Neural cell (in vitro differentiated cells): Measurements from ENCODE around the gene NSFL1C. TPM values are rescaled to one million over a fixed set of nuclear protein-coding genes. Genes with fewer than 3 reads are reported as not detected.

Experiments used
- H2AFZ ChIP-seq: fragments of 200-600, 300-800 bp; sonication (generic), shearing (Covaris generic); 2 replicates; pipeline ENCODE4 v1.6.0; 2014; ENCODE audit warnings: low read depth, mild to moderate bottlenecking, antibody characterized with exemption, low read length, moderate library complexity
- H3F3A ChIP-seq: fragments of 200-600 bp; shearing (Covaris generic); 2 replicates; pipeline ENCODE4 v1.6.1; 2016; ENCODE audit warnings: mild to moderate bottlenecking, moderate library complexity, mixed read lengths, antibody characterized with exemption, low read length; ENCODE audit not compliant: insufficient read depth, poor library complexity, severe bottlenecking
- H3K27ac ChIP-seq: fragments of 200-600, 300-800 bp; sonication (generic), shearing (Covaris generic); 2 replicates; pipeline ENCODE4 v1.5.1; 2014; ENCODE audit warnings: mild to moderate bottlenecking, low read length, moderate library complexity
- H3K27me3 ChIP-seq: fragments of 300-800, 200-600 bp; sonication (generic), shearing (Covaris generic); 2 replicates; pipeline ENCODE4 v1.6.0; 2014; ENCODE audit warnings: mild to moderate bottlenecking, low read depth, low read length, moderate library complexity; ENCODE audit not compliant: insufficient read depth
- H3K36me3 ChIP-seq: fragments of 300-800, 200-600 bp; sonication (generic), shearing (Covaris generic); 2 replicates; pipeline ENCODE4 v1.5.1; 2014; ENCODE audit warnings: mild to moderate bottlenecking, antibody characterized with exemption, low read length, moderate library complexity; ENCODE audit not compliant: insufficient read depth
- H3K4me2 ChIP-seq: fragments of 300-800, 200-600 bp; sonication (generic), shearing (Covaris generic); 2 replicates; pipeline ENCODE4 v1.6.0; 2014; ENCODE audit warnings: mild to moderate bottlenecking, low read length
- H3K4me3 ChIP-seq: fragments of 300-800, 200-600 bp; sonication (generic), shearing (Covaris generic); 2 replicates; pipeline ENCODE4 v1.5.1; 2014; ENCODE audit warnings: mild to moderate bottlenecking, low read length, moderate library complexity
- H3K79me2 ChIP-seq: fragments of 200-600 bp; shearing (Covaris generic); replicated peaks from 2 replicates; pipeline ENCODE4 v1.6.0; 2014; ENCODE audit warnings: mild to moderate bottlenecking, low read length, moderate library complexity; ENCODE audit not compliant: insufficient read depth
- H3K9ac ChIP-seq: fragments of 300-800, 200-600 bp; sonication (generic), shearing (Covaris generic); 2 replicates; pipeline ENCODE4 v1.6.1; 2016; ENCODE audit warnings: mild to moderate bottlenecking, low read length, mixed read lengths
- H3K9me2 ChIP-seq: fragments of 200-600 bp; shearing (Covaris generic); 2 replicates; pipeline ENCODE4 v1.6.1; 2016; ENCODE audit warnings: mild to moderate bottlenecking, low read length, mixed read lengths; ENCODE audit not compliant: insufficient read depth
- H3K9me3 ChIP-seq: fragments of 200-600, 300-800 bp; sonication (generic), shearing (Covaris generic); 2 replicates; pipeline ENCODE4 v1.6.1; 2016; ENCODE audit warnings: mild to moderate bottlenecking, mixed run types, low read length, moderate library complexity, mixed read lengths
- H4K20me1 ChIP-seq: fragments of 200-600 bp; shearing (Covaris generic); 2 replicates; pipeline ENCODE4 v1.6.1; 2016; ENCODE audit warnings: mild to moderate bottlenecking, mixed run types; ENCODE audit not compliant: insufficient read depth
- EP300 ChIP-seq: fragments of 450-650 bp; conservative IDR thresholded peaks from 2 replicates; pipeline ENCODE4 v1.6.1; 2014; ENCODE audit warnings: antibody characterized with exemption, mild to moderate bottlenecking, moderate library complexity; ENCODE audit not compliant: poor library complexity, severe bottlenecking
- EZH2 ChIP-seq: fragments of 200-600, 300-800 bp; shearing (Covaris generic), sonication (generic); IDR thresholded peaks from 2 replicates; pipeline ENCODE4 v1.6.1; 2014; ENCODE audit warnings: antibody characterized with exemption, low read length, borderline replicate concordance, mild to moderate bottlenecking; ENCODE audit not compliant: insufficient read depth, poor library complexity, severe bottlenecking
- MXI1 ChIP-seq: fragments of 450-650 bp; conservative IDR thresholded peaks from 2 replicates; pipeline ENCODE4 v1.6.1; 2014; ENCODE audit warnings: antibody characterized with exemption, mild to moderate bottlenecking; ENCODE audit not compliant: poor library complexity, severe bottlenecking
- POLR2AphosphoS5 ChIP-seq: IDR thresholded peaks from 2 replicates; pipeline ENCODE4 v1.6.1; 2012
- RAD21 ChIP-seq: fragments of 450-650 bp; conservative IDR thresholded peaks from 2 replicates; pipeline ENCODE4 v1.6.1; 2014; ENCODE audit warnings: antibody characterized with exemption, mild to moderate bottlenecking, moderate library complexity
- SMC3 ChIP-seq: fragments of 450-650 bp; conservative IDR thresholded peaks from 2 replicates; pipeline ENCODE4 v1.6.1; 2014; ENCODE audit warnings: antibody characterized with exemption, mild to moderate bottlenecking, moderate library complexity; ENCODE audit not compliant: poor library complexity
- TAF1 ChIP-seq: IDR thresholded peaks from 2 replicates; pipeline ENCODE4 v1.6.1; 2012; ENCODE audit warnings: low read depth
- polyA plus RNA-seq: library from polyadenylated mRNA; depleted of rRNA; stranded (reverse); fragments of >200 nt; gene quantifications from 2 replicates; pipeline ENCODE4 v1.2.3, GENCODE V29; 2014
- TF ChIP-seq, protein P1 (sequence below): fragments of 450-650 bp; IDR thresholded peaks from 2 replicates; pipeline ENCODE4 v1.5.1; 2014; ENCODE audit warnings: antibody characterized with exemption, mild to moderate bottlenecking, moderate library complexity; ENCODE audit not compliant: poor library complexity, severe bottlenecking
- TF ChIP-seq, protein P2 (sequence below): IDR thresholded peaks from 2 replicates; pipeline ENCODE4 v1.6.1; 2012; ENCODE audit warnings: borderline replicate concordance

Gene NSFL1C
- polyA plus RNA-seq, 1 donor from 2014 or later: 48.7 TPM

DNA sequence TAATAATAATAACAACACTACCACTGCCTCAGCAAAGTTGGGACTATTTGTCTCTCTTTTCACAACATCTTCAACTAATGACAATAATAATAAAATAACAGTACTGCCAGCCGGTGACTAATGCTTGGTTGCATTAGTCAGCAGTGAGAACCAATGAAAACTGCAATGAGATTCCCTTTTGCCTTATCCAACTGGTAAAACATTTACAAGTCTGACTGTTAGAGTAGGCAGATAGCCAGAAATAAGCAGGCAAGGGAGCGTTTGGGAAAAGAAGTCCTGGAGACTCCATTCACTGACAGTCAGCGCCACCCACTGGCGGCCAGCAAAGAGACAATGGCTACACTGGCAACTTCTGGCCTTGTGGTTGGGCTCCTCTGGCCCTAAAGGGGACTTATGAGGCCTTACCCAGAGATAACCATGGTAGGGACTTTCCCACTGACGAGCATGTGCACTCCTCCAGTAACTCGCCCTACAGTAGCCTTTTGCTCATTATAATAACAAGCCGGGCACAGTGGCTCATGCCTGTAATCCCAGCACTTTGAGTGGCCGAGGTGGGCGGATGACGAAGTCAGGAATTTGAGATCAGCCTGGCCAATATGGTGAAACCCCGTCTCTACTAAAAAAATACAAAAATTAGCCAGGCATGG is 3.4 kb upstream of the NSFL1C start:
- no peak overlapping the region for H3K4me2 ChIP-seq
- no peaks in the 10 kb centered on the region for H4K20me1 ChIP-seq
- no peak for TF ChIP-seq TAF1
- no peak for TF ChIP-seq MXI1
- peak; percentile 48 for TF ChIP-seq SMC3
- TF ChIP-seq, protein P1, sequence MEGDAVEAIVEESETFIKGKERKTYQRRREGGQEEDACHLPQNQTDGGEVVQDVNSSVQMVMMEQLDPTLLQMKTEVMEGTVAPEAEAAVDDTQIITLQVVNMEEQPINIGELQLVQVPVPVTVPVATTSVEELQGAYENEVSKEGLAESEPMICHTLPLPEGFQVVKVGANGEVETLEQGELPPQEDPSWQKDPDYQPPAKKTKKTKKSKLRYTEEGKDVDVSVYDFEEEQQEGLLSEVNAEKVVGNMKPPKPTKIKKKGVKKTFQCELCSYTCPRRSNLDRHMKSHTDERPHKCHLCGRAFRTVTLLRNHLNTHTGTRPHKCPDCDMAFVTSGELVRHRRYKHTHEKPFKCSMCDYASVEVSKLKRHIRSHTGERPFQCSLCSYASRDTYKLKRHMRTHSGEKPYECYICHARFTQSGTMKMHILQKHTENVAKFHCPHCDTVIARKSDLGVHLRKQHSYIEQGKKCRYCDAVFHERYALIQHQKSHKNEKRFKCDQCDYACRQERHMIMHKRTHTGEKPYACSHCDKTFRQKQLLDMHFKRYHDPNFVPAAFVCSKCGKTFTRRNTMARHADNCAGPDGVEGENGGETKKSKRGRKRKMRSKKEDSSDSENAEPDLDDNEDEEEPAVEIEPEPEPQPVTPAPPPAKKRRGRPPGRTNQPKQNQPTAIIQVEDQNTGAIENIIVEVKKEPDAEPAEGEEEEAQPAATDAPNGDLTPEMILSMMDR: peak; percentile 67
- TF ChIP-seq EZH2: no peak
- TF ChIP-seq EP300: no peak
- TF ChIP-seq RAD21: peak; percentile 65
- TF ChIP-seq, protein P2, sequence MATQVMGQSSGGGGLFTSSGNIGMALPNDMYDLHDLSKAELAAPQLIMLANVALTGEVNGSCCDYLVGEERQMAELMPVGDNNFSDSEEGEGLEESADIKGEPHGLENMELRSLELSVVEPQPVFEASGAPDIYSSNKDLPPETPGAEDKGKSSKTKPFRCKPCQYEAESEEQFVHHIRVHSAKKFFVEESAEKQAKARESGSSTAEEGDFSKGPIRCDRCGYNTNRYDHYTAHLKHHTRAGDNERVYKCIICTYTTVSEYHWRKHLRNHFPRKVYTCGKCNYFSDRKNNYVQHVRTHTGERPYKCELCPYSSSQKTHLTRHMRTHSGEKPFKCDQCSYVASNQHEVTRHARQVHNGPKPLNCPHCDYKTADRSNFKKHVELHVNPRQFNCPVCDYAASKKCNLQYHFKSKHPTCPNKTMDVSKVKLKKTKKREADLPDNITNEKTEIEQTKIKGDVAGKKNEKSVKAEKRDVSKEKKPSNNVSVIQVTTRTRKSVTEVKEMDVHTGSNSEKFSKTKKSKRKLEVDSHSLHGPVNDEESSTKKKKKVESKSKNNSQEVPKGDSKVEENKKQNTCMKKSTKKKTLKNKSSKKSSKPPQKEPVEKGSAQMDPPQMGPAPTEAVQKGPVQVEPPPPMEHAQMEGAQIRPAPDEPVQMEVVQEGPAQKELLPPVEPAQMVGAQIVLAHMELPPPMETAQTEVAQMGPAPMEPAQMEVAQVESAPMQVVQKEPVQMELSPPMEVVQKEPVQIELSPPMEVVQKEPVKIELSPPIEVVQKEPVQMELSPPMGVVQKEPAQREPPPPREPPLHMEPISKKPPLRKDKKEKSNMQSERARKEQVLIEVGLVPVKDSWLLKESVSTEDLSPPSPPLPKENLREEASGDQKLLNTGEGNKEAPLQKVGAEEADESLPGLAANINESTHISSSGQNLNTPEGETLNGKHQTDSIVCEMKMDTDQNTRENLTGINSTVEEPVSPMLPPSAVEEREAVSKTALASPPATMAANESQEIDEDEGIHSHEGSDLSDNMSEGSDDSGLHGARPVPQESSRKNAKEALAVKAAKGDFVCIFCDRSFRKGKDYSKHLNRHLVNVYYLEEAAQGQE: no peak
- TF ChIP-seq POLR2AphosphoS5: no peak
- no peaks in the 10 kb centered on the region for H3K27me3 ChIP-seq
- no peaks in the 10 kb centered on the region for H3K9me2 ChIP-seq
- no peaks in the 10 kb centered on the region for H3K36me3 ChIP-seq
- no peak overlapping the region for H3K4me3 ChIP-seq
- H3K27ac ChIP-seq: no peak overlapping the region
- no peaks in the 10 kb centered on the region for H3K9me3 ChIP-seq
- no peak overlapping the region for H3K9ac ChIP-seq
- no peaks in the 10 kb centered on the region for H3F3A ChIP-seq
- H3K79me2 ChIP-seq: peaks cover 10% of the 10 kb centered on the region
- H2AFZ ChIP-seq: no peak overlapping the region

DNA sequence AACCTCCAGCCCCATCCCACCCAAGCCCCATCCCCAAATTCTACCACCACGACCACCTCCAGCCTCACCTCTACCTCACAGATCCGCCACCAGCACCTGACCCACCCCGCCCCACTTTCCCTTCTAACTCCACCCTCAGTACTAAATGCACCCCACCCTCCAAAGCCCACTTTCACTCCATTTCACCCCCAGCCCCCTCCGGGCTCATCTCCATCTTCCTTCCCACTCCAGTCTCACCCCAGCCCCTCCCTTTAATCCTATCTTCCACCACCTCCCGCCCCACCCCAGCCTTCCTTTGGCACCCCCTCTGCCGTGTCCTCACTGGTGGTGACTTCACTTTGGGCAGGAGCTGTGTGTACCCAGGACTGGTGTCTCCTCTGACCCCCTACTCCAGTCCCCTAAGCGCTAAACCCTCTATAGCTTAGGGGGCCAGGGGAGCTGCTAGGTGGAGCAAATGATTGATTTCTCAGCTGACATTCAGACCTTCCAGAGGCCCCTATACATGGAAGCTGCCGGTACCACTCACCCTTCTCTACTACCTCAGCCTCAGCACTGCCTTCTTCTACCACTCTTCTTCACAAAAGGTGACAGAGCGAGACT is 2.8 kb upstream of the NSFL1C start:
- Histone ChIP-seq H3K27me3 (no peaks in the 10 kb centered on the region), H3K9me3 (no peaks in the 10 kb centered on the region), H3K4me3 (no peak overlapping the region), H3K36me3 (no peaks in the 10 kb centered on the region), H2AFZ (no peak overlapping the region), H3K4me2 (no peak overlapping the region), H3K9me2 (no peaks in the 10 kb centered on the region), H4K20me1 (no peaks in the 10 kb centered on the region), H3K27ac (no peak overlapping the region), H3K79me2 (peaks cover 17% of the 10 kb centered on the region), H3F3A (no peaks in the 10 kb centered on the region), H3K9ac (no peak overlapping the region)
- TF ChIP-seq EZH2: no peak
- TF ChIP-seq, protein P2: no peak
- no peak for TF ChIP-seq EP300
- no peak for TF ChIP-seq TAF1
- no peak for TF ChIP-seq MXI1
- TF ChIP-seq, protein P1: no peak
- no peak for TF ChIP-seq SMC3
- TF ChIP-seq RAD21: no peak
- TF ChIP-seq POLR2AphosphoS5: no peak
